RPMI8226 (cell line): ENCODE data around the gene DLX3.
A peak's percentile ranks its signal among the peaks of the same experiment; 100 is the strongest.

Experiments used
- DNase-seq: peaks from one replicate; pipeline ENCODE4 v3.0.0-alpha.2; 2015

Gene DLX3

GRCh38 chr17:49992191-49992932, 2.7 kb downstream of the DLX3 start:
- DNase-seq: no peak

GRCh38 chr17:49991409-49991808, 3.6 kb downstream of the DLX3 start:
- no peak for DNase-seq

GRCh38 chr17:49990921-49991320, 4.1 kb downstream of the DLX3 start:
- no peak for DNase-seq

- DNase-seq: no peak
Observed at GRCh38 chr17:49990331-49990730, 4.7 kb downstream of the DLX3 start.

- no peak for DNase-seq
Observed at GRCh38 chr17:49989518-49989880, 5.5 kb downstream of the DLX3 start.

GRCh38 chr17:49987681-49988441, 7.2 kb downstream of the DLX3 start:
- peak; percentile 57 for DNase-seq

- DNase-seq: no peak
Observed at GRCh38 chr17:49987290-49987585, 7.8 kb downstream of the DLX3 start.

- DNase-seq: no peak
Observed at GRCh38 chr17:49986396-49987289, 8.4 kb downstream of the DLX3 start.

GRCh38 chr17:49985310-49985990, 9.6 kb downstream of the DLX3 start:
- DNase-seq: no peak

- DNase-seq: no peak
Observed at GRCh38 chr17:49984776-49985175, 10.2 kb downstream of the DLX3 start.

- DNase-seq: no peak
Observed at GRCh38 chr17:49984283-49984682, 10.7 kb downstream of the DLX3 start.

- DNase-seq: no peak
Observed at GRCh38 chr17:49980703-49981197, 14.3 kb downstream of the DLX3 start.

GRCh38 chr17:49979748-49980479, 15.1 kb downstream of the DLX3 start:
- DNase-seq: no peak

GRCh38 chr17:49978501-49978900, 16.5 kb downstream of the DLX3 start:
- no peak for DNase-seq

- DNase-seq: no peak
Observed at GRCh38 chr17:49977463-49978389, 17.3 kb downstream of the DLX3 start.

- DNase-seq: no peak
Observed at GRCh38 chr17:49976828-49977202, 18.2 kb downstream of the DLX3 start.

GRCh38 chr17:49976163-49976827, 18.7 kb downstream of the DLX3 start:
- no peak for DNase-seq

GRCh38 chr17:49975531-49975930, 19.5 kb downstream of the DLX3 start:
- no peak for DNase-seq

- DNase-seq: no peak
Observed at GRCh38 chr17:49973271-49973615, 21.8 kb downstream of the DLX3 start.

- peak; percentile 53 for DNase-seq
Observed at GRCh38 chr17:49972486-49973270, 22.3 kb downstream of the DLX3 start.
